ENCODE results near the gene FMN1. TPM values are rescaled to one million over a fixed set of nuclear protein-coding genes. Genes with fewer than 3 reads are reported as not detected.

Gene FMN1
- polyA plus RNA-seq, 3 donors = 0.55 to 1.1 (median 1.0) TPM

DNA sequence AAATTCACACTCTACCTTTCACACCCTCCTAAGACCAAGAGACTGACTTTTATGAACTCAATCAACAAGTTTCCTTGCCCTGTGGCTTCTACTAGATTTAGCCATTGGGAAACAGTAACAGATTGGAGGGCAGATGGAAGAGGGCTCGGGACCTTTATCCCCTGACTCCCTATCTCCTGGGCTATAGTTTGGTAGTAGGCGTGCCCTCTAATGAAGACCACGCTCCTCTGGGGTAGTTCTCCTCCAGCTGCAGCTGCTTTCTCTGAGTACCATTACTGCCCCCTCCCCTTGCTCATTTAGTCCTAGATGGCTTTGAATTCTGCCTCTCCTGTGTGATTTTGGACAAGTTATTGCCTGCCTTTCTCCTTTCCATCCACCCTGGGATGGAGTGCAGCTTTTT lies 33.3 kb downstream of the FMN1 start:
- H3K27ac ChIP-seq (ENCODE audit: low read depth, low read length) = no peak overlapping the region
- WGBS, 3 donors = 88 to 96% (median 92%) methylated on average over 3 of the region's 3 CpGs

DNA sequence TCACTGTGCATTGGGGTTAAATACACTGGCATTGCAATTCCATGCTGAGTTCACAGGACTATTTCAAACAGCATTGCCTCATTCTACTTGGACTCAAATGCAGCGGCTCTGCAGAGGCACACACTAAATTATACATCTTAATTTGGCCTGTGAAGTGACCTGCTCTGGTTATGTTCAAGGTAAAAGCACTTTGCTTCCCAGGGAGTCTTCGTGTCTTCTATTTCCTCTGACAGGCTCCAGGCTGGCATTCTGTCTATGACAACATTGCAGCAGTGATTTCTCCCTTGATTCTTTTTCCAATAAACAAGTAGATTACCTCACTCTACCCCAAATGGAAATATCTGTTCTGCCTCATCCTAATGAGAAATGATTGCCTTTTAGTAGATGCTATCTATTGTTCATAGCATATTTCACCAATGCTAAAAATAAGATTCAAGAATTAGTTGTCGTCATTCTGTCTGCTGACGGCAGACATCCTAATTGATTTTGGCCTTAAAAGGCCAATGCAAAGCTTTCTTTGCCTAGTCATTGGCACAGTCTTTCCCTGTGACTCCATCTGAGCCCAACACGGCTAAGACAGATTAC lies 33.8 kb downstream of the FMN1 start:
- WGBS, 3 donors = 66 to 85% (median 69%) methylated on average over 5 of the region's 5 CpGs
- H3K27ac ChIP-seq (ENCODE audit: low read depth, low read length) = no peak overlapping the region

DNA sequence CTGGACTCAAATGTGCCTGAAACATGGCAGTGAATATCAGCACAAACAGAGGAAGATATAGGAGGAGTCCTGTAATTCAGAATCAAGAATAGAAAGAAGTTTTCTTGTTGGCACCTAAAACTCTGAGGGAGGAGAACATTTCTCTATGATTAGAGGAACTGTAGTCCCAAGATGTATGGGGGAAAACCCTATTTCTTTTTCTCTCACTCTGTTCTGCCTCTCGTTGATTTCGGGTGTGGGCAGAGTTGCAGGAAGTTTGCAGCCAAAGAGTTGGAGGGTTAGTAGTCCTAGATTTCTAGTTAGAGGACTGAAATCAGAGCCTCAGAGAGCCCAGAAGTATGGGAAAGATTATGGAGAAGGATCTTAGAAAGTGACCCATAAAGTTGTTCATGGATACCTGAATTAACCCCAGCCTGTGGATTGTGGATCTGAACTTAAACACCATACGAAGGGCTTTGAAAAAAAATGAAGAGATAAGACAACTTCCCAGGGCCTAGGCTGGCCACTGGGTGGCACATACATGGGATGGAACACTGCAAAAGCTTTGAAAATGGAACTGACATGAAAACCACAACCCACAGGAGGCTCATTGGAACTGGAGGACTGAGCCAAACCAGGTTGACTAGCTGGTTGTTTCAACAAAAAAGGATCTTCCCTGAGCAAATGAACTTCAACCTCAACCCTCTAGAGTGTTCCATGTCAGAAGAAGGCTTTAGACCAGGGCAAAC lies 34.6 kb downstream of the FMN1 start:
- H3K27ac ChIP-seq (ENCODE audit: low read depth, low read length) = no peak overlapping the region
- WGBS, 3 donors = 43 to 68% (median 51%) methylated on average over 3 of the region's 3 CpGs

DNA sequence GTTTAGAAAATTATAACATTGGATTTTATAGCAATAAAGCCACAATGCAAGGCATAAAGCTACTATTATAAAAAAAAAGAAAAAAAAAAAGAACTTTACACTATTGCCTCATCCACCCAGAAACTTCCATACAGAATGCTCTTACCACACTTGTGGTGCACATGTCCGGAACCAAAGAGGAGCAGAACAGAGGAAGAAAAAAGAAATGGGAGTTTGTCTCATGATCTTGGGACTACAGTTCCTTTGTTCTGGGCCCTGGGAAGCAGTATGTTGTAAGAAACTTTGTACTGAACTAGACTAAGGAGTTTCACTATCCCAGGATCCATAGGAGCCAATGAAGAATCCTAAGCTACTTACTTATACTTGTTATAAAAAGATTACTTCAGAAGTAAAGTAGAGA lies 36.1 kb downstream of the FMN1 start:
- no peak overlapping the region for H3K27ac ChIP-seq (ENCODE audit: low read depth, low read length)
- 50 to 92% (median 55%) methylated on average over 1 of the region's 1 CpG for WGBS, 3 donors

DNA sequence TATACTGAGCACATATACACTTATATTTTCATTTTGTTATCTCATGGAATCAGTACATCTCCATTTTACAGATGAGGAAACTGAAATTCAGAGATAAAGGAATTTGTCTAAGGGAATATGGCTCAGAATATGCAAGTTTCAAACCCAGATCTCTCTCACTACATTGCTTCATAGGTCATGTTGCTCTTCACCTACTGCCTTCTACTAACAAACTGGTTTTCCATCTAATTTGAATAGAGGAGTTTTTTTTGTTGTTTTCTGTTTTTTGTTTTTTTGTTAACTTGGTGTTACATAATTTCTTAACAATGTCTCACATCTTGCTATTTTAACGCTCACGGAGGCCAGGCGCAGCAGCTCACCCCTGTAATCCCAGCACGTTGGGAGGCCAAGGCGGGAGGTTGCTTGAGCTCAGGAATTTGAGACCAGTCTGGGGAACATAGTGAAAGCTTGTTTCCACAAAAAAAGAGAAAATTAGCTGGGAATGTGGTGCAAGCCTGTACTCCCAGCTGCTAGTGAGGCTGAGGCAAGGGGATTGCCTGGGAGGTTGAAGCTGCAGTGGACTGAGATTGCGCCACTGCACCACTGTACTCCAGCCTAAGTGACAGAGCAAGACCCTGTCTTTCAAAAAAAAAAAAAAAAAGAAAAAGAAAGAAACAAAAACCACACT lies 37.0 kb downstream of the FMN1 start:
- H3K27ac ChIP-seq (ENCODE audit: low read depth, low read length) = no peak overlapping the region
- WGBS, 3 donors = 92 to 96% (median 95%) methylated on average over 6 of the region's 6 CpGs

DNA sequence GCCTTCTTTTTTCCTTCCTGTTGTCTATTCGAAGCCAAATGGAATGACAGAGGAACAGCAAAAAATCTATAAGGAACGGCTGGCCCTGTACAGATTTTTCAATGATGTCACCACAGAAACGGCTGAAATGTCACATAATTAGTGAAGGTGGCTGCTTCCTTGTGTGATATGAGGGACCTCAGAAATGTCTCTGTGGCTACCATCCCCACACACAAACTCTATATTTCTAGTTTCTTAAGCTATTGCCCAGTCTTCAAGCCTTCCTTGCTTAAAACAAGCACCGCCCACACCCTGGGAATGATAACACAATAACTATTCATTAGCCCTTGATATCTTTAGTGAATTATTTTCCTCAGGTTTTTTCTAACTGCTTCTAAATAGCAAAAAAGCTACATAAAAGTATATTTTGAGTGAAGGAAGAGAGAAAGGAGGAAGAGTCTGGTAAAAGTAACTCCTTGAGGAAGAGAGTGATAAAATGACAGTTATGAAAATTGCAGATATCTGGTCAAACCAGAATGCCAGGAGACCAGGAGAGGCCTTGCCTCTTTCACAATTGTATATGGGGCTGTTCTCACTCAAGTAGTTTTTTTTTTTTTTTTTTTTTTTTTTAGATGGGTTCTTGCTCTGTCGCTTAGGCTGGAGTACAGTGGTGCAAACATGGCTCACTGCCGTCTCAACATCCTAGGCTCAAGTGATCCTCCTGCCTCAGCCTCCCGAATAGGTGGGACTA lies 38.7 kb downstream of the FMN1 start:
- 79 to 83% (median 80%) methylated on average over 7 of the region's 7 CpGs for WGBS, 3 donors
- no peak overlapping the region for H3K27ac ChIP-seq (ENCODE audit: low read depth, low read length)

DNA sequence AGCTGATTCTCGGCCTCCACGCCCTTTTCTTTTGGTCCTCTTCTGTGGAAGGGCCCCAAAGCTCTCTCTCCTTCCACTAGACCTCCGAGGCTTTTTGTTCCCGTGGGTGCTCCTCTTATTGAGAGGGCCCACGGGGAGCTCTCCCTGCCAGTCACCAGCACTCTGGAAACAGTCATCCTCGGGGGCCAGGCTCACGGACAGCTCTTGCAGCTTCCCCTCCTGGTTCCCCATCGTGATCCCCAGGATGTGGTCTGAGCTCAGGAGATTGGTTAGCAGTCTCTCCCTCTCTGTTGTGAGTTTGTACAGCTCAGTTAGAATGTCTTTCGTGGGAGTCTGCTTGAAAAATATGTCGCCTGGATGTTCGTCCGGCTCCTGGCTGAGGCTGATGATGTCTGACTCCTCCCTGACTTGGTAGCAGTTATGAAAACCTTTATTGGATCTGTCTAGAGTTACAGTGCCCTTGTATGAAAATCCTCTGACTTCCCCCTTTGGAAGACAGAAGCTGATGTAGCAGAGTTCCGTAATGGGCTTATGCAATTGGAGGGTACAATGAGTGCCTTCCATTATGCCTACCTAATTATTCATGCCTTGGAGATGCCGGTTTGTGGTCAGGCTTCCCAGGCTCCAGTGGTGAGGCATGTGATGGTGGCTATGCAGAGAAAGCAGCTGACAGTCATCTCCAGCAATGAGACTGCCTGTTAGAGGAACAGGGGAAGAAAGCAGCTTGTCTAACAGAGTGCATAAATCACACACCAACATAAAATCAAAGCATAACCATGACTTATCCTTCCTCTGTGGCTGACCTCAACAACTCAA lies 40.0 kb downstream of the FMN1 start:
- H3K27ac ChIP-seq (ENCODE audit: low read depth, low read length) = no peak overlapping the region
- WGBS, 3 donors = 44 to 77% (median 55%) methylated on average over 14 of the region's 14 CpGs

DNA sequence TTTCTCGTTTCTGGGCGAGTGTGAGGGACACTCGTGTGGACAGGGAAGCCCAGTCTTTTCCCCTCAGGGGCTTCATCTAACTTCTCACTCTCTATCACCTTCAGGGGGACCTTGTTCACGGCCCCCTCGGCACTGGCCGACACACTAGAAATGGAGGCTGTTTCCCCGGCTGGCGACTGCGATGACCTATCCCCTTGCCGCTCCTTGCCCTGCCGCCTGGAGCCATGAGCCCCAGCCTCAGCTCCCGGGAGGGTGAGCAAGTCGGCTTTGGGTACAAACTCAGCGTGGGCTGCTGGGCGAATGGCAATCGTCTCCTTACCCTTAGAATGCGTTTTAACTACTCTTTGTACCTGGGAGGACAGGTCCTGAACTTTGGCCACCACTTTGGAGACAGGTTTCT lies 41.0 kb downstream of the FMN1 start:
- WGBS, 3 donors = 86 to 91% (median 91%) methylated on average over 17 of the region's 17 CpGs
- no peak overlapping the region for H3K27ac ChIP-seq (ENCODE audit: low read depth, low read length)

DNA sequence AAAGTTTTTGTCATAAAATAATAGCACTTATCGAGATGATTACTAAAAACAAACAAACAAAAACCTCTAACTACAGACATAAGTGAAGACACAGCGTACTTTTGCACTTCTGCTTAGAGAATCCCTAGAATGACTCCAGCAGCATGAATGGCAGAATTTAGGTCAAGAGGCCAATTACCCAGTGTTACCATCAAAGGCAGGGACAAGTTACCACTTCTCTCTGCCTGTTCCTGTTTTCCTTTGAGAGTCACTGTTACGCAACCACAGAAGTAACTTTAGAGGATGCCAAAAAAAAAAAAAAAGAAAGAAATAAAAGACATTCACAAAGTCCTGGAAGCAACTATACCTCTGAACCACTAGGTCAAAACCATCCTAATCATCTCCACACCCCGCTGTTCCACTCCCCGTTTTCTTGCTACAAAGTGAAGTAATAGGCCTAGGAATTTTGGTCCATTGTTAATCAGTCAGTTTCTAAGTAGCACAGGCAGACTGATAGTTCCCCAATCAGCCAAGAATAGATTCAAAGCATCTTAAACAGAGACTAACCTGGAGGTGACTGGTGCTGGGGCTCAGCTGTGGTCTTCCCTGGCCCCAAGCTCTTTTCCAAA lies 41.9 kb downstream of the FMN1 start:
- no peak overlapping the region for H3K27ac ChIP-seq (ENCODE audit: low read depth, low read length)

DNA sequence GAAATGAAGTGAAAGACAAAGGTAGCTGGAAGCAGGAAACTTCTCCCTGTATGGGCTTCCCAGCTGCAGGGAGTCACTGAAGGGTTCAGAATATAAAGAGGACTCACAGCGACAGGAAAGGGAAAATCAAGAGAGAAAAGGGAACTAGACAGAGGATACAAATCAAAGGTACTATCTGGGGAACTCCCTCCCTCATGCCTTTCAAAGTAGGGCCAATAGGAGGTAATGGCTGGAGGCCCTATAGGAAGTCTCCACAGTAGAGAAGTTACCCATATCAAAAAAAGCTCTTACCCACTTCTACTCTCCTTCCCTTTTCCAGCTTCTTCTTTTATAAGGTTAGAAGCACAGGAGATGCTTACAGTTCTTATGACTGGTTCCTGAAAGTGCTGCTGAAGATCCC lies 43.5 kb downstream of the FMN1 start:
- no peak overlapping the region for H3K27ac ChIP-seq (ENCODE audit: low read depth, low read length)
- WGBS, 3 donors = 29 to 46% (median 43%) methylated on average over 1 of the region's 1 CpG

More for the DNA sequence above, 41.9 kb downstream of the FMN1 start:
- 35 to 77% (median 45%) methylated on average over 5 of the region's 5 CpGs for WGBS, 3 donors

DNA sequence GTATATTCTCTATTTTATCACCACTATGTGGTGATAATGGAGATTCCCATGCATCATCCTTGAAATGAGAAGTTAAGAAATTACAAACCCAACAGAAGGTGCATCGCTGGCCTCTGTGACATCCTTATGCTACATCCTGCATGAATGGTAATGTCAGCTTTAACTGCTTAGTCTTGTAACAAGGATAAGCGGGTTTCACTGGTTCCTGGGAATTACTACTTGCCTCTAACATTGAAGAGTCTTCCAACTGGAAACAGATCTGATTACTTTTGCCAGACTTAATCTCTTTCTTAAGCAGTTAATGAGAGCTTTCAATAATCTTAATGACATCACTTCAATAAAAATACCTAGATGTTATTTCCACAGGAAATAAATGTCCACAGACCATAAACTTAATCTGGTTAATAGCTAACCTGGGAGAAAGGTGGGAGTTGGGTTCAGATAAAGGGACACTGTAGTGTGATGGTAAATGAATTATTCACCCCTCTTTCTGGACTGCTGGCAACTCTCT lies 44.0 kb downstream of the FMN1 start:
- WGBS, 3 donors = 81 to 88% (median 86%) methylated on average over 2 of the region's 2 CpGs
- H3K27ac ChIP-seq (ENCODE audit: low read depth, low read length) = no peak overlapping the region

DNA sequence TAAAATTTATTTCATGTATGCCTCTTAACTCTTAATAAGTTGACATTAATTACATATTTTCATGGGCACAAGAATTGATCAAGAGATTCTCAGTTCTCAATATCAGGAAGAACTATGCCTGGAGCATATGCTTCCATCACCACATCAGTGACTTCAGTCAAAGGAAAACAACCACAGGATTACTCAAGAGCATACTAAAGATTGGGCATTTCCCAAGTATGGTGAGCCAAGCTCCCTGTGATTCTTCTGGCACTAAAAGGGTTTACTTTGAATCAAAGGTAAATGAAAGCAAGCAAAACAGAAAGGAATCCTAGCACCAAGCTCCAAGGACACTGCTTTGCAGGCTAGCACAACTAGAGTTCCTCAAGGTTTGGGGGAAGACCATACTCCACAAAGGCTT lies 44.6 kb downstream of the FMN1 start:
- no peak overlapping the region for H3K27ac ChIP-seq (ENCODE audit: low read depth, low read length)

DNA sequence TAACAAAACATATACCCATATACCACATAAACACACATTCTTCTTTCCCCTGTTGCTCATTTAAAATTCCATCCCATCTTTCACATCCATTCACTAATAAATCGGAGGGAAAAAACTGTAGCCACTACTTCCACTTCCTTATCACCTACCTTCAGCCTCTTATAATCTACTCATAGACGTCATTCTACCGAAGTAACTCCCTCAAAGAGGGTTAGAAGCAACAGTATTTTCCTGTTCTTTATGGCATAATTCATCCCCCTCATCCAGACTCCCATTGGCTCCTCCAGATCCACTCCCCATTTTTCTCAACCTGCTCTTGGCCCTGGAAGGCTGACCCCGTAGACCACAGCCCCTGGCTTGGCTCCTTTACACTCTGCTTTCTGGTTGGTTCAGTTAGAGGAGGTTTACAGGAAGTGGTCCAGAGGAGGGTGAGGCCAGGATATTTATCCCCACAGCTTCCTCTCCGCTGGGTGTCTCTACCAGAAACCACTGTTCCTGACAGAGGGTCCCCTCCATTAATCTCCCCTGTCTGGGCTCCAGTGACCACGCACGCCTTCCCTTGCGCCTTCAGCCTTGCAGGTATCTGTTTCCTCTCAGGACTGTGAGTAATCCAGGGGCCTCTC lies 46.3 kb downstream of the FMN1 start:
- 45 to 74% (median 46%) methylated on average over 8 of the region's 8 CpGs for WGBS, 3 donors

DNA sequence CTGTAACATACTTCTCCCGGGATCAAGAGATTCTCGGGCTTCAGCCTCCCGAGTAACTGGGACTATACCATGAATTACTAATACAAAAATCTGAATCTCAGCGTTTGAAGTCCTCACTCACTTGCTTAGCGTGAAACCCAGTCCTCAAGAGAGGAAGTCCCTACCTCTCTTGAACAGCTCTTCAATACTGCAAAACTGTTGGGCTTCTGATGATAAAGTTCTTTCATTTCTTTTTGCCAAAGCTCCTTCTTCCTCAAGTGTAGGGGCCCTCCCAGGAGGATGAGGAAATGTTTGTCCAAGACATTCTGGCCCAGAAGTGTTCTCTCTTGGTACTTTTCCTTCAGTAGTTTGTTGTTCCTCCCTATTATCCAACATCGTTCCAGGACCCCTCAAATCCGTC lies 48.5 kb downstream of the FMN1 start:
- whole genome bisulfite sequencing, 3 donors = 83 to 88% (median 87%) methylated on average over 7 of the region's 7 CpGs
- no peak overlapping the region for H3K27ac ChIP-seq (ENCODE audit: low read depth, low read length)

More for the DNA sequence above, 46.3 kb downstream of the FMN1 start:
- H3K27ac ChIP-seq (ENCODE audit: low read depth, low read length) = no peak overlapping the region

DNA sequence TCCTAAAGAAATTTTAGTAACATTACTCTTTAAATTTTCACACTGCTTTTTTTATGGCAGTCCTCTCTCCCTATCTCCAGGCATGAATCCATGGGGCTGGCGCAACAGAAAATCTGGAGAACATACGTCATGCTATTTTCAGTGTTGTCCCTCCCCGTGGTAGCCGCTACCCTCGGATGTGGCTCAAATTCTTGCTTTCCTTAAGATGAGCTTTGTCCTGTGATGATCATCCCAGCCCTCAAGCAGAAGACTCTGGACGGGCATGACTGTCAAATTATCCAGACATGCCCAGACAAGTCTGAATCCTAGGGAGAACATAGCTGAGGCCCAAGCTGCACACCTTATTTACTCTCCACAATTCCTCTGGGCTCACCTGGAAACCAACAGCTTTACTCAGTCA lies 49.1 kb downstream of the FMN1 start:
- H3K27ac ChIP-seq (ENCODE audit: low read depth, low read length) = no peak overlapping the region
- WGBS, 3 donors = 83 to 91% (median 90%) methylated on average over 6 of the region's 6 CpGs

DNA sequence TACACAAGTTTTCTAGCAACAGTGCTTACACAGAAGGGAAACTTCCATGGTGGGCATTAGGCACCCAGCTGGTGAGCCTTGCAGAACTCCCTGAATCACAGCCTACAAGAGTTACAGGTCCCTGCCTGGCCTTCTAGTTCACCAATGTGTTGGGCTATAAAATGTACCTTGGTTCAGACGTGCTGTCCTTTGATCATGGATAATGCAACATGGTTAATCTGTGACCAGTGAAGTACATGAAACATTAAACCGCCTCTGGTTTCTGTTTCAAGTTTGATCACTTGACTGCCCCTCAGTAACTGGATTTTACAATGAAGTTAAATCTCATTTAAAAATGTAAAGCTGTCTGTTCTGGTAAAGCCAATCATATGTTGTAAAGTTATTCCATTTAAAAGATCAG lies 51.8 kb downstream of the FMN1 start:
- 45 to 82% (median 71%) methylated on average over 2 of the region's 2 CpGs for whole genome bisulfite sequencing, 3 donors
- no peak overlapping the region for H3K27ac ChIP-seq (ENCODE audit: low read depth, low read length)

DNA sequence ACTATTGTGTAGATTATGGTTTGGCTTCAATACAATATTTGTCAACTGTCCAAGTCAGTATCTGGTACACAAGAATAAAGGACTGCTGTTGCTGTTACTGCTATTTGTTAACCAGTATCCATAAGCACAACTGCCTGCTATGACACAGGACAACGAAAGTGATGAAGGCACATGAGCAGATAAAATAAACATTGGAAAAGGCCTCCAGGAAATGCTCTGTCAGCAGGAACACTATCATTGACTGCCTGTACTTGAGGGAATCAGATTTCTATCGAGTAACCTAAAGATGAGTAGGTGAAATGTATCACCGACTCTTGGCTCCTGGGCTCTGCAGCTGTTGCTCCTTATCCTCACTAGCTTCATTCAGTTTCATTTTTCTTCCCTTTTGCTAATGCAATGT lies 56.5 kb downstream of the FMN1 start:
- WGBS, 3 donors = 53 to 65% (median 65%) methylated on average over 3 of the region's 3 CpGs
- H3K27ac ChIP-seq (ENCODE audit: low read depth, low read length) = no peak overlapping the region

DNA sequence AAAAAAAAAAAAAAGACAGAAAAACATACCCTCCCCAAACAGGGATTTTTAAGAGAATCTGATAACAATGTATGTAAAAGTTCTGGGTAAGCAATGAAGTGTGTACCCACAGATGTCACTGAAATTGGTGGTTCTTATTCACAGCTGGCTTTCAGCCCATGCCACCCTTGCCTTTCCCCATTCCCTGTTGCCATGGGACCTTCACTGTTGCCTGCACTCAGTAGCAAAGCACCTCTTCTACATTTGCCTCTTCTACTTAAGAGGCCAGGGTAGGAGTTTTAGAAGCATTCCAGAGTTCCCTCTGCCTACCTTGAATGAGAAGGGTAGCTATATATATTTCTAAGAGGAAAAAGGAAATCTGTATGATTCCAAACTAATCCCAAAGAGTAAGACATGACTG lies 57.4 kb downstream of the FMN1 start:
- no peak overlapping the region for H3K27ac ChIP-seq (ENCODE audit: low read depth, low read length)

All from adipose tissue (tissue), 3 donors.